SIG-M5 (cell line): ENCODE data around the gene CTSL.
"Not testable (repeated sequence)": the region's sequence is repeated elsewhere in the genome, so short reads cannot be mapped to it uniquely, and the experiment has no call there.

ENCODE experiments used
- DNase-seq: peaks from one replicate; lab custom pipeline; 2025; lab: John Stamatoyannopoulos, UW

CTSL gene

GRCh38 chr9:87722393-87723088 is 3.4 kb upstream of the CTSL start:
- no peak for DNase-seq

- DNase-seq, result no peak
Measured at GRCh38 chr9:87725356-87725899, 491 bp upstream of the CTSL start.

GRCh38 chr9:87729246-87729645 is 3.3 kb downstream of the CTSL start:
- no peak for DNase-seq

GRCh38 chr9:87731321-87731720 is 5.4 kb downstream of the CTSL start:
- no peak for DNase-seq

GRCh38 chr9:87732344-87732743 is 6.4 kb downstream of the CTSL start:
- DNase-seq, result no peak

- no peak for DNase-seq
Measured at GRCh38 chr9:87732756-87733155, 6.8 kb downstream of the CTSL start.

- DNase-seq, result no peak
Measured at GRCh38 chr9:87733273-87734052, 7.5 kb downstream of the CTSL start.

- DNase-seq, result no peak
Measured at GRCh38 chr9:87734106-87734505, 8.2 kb downstream of the CTSL start.

GRCh38 chr9:87739546-87739945 is 13.6 kb downstream of the CTSL start:
- no peak for DNase-seq

- no peak for DNase-seq
Measured at GRCh38 chr9:87740209-87740608, 14.3 kb downstream of the CTSL start.

- no peak for DNase-seq
Measured at GRCh38 chr9:87741326-87741725, 15.4 kb downstream of the CTSL start.

GRCh38 chr9:87741891-87742290 is 16.0 kb downstream of the CTSL start:
- no peak for DNase-seq

- no peak for DNase-seq
Measured at GRCh38 chr9:87742813-87743428, 17.0 kb downstream of the CTSL start.

GRCh38 chr9:87744247-87744646 is 18.3 kb downstream of the CTSL start:
- not testable (repeated sequence) for DNase-seq

- DNase-seq, result no peak
Measured at GRCh38 chr9:87746186-87746585, 20.3 kb downstream of the CTSL start.

GRCh38 chr9:87748881-87749280 is 23.0 kb downstream of the CTSL start:
- no peak for DNase-seq

- no peak for DNase-seq
Measured at GRCh38 chr9:87749335-87750035, 23.6 kb downstream of the CTSL start.

- DNase-seq, result no peak
Measured at GRCh38 chr9:87750726-87751125, 24.8 kb downstream of the CTSL start.

- DNase-seq, result no peak
Measured at GRCh38 chr9:87751423-87751822, 25.5 kb downstream of the CTSL start.

- DNase-seq, result no peak
Measured at GRCh38 chr9:87751868-87752267, 25.9 kb downstream of the CTSL start.

GRCh38 chr9:87753313-87753712 is 27.4 kb downstream of the CTSL start:
- no peak for DNase-seq

GRCh38 chr9:87758330-87758729 is 32.4 kb downstream of the CTSL start:
- DNase-seq, result not testable (repeated sequence)
